ENCODE data around the gene CCDC142. TPM values are rescaled to one million over a fixed set of nuclear protein-coding genes. Genes with fewer than 3 reads are reported as not detected.

The CCDC142 gene
- total and polyA plus RNA-seq, 10 of the 15 experiments (the other 5 are each of a cell fraction or from before 2014, with no cell fraction given), result 0.93 to 16.9 (median 9.0) TPM

DNA sequence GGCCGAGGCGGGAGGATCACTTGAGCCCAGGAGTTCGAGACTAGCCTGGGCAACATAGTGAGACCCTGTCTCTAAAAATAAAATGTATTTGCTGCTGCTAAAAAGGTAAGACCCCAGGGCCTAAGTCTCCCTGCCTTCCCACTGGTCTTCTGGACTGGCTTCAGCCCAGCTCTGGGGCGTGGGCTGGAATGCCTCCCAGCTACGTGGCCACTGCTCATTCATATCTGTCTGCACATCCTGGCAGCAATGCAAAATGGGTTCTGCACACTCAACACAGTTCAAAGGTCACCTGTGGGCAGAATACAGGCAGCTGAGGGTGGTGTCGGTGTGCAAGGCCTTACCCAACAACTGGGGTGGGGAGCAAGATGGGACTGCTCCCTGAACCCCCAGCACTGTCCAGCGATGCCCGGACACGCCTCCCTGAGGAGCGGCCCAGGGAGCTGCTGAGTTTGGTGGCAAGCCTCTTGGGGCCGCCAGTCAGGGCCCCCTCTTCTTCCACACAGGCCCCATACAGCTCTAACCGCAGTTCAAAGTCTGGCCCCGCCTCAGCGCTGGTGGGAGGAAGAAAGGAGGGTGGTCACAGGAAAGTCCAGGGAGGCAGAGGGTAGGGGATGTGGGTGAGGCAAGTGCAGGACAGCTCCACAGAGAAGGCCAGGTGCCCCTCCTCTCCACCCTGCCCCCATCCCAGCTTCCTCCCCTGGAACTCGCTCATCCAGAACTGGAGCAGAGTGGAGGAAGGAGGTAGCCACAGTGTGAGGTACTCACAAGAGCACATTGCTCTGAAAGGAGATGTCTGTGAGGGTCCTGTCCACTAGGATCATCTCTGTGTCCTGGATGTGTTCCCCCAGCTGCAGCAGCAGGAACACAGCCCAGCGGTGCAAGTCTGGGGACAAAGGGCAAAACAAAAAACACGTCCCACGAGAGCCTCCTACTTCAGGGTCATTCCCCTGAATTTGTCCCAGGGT, 53.0 kb downstream of the CCDC142 start:
- BruUV-seq (replicated peaks), result no TSS peak
- intact Hi-C loops (cut with micrococcal nuclease; ENCODE audit: unreplicated experiment), result no loop called here
- RAD21 ChIA-PET (ENCODE audit: unreplicated experiment), result no interaction called here
- no peaks in the 10 kb centered on the region for H4K20me1 ChIP-seq (ENCODE audit: control insufficient read depth, insufficient read depth)
- SMC1A ChIA-PET (ENCODE audit: uncharacterized antibody, unreplicated experiment), result interaction anchor here (1.5 kb wide), 1 partner anchor 95 kb away, joined by 3 read pairs; no protein-coding TSS in a partner anchor
- no peak overlapping the region for H3K27ac ChIP-seq (ENCODE audit: control insufficient read depth, insufficient read depth)
- in situ Hi-C loops (cut with MboI), result no loop called here
- FAIRE-seq (no peak), ATAC-seq (no peak; the same call in 2 of the 3 replicates), DNase-seq (ENCODE audit: low read depth, low spot score) (no peak)
- WGBS (ENCODE audit: insufficient coverage, insufficient replicate concordance, low lambda C conversion rate, missing lambda C conversion rate), result 62% methylated on average over 14 of the region's 18 CpGs
- H3K27me3 ChIP-seq (replicated peaks in 1 of 2; ENCODE audit: control insufficient read depth in 2 of 2, insufficient read depth in 2 of 2, low read length in 1 of 2), result no peaks in the 10 kb centered on the region
- no peak overlapping the region for H2AFZ ChIP-seq (ENCODE audit: control insufficient read depth, low read depth, low read length)
- CTCF ChIA-PET, result interaction anchor here (0.7 kb wide), 1 partner anchor 23 kb away, joined by 3 read pairs; no protein-coding TSS in a partner anchor
- TF ChIP-seq NR2F1 (conservative IDR thresholded peaks at IDR 0.05) (no peak), CEBPB (IDR thresholded peaks at IDR 0.05; ENCODE audit: borderline replicate concordance in 1 of 2, low read depth in 2 of 2, low read length in 2 of 2) (no peak), ETV6 (conservative IDR thresholded peaks at IDR 0.05 in 1 of 2, IDR thresholded peaks at IDR 0.05 in 1 of 2; ENCODE audit: borderline replicate concordance in 1 of 2, low read depth in 1 of 2) (no peak), EGR1 (IDR thresholded peaks at IDR 0.05; ENCODE audit: borderline replicate concordance in 1 of 2, low read depth in 2 of 2, low read length in 2 of 2) (no peak), SMC3 (IDR thresholded peaks at IDR 0.05; ENCODE audit: borderline replicate concordance, low read length) (no peak), POLR2A (IDR thresholded peaks at IDR 0.05; ENCODE audit: low read depth, low read length) (no peak), NFYA (IDR thresholded peaks at IDR 0.05; ENCODE audit: borderline replicate concordance, low read depth, low read length) (no peak)
- TF ChIP-seq, protein P1, sequence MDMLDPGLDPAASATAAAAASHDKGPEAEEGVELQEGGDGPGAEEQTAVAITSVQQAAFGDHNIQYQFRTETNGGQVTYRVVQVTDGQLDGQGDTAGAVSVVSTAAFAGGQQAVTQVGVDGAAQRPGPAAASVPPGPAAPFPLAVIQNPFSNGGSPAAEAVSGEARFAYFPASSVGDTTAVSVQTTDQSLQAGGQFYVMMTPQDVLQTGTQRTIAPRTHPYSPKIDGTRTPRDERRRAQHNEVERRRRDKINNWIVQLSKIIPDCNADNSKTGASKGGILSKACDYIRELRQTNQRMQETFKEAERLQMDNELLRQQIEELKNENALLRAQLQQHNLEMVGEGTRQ (IDR thresholded peaks at IDR 0.05; ENCODE audit: borderline replicate concordance, low read depth, low read length), result no peak
- TF ChIP-seq, protein P2, sequence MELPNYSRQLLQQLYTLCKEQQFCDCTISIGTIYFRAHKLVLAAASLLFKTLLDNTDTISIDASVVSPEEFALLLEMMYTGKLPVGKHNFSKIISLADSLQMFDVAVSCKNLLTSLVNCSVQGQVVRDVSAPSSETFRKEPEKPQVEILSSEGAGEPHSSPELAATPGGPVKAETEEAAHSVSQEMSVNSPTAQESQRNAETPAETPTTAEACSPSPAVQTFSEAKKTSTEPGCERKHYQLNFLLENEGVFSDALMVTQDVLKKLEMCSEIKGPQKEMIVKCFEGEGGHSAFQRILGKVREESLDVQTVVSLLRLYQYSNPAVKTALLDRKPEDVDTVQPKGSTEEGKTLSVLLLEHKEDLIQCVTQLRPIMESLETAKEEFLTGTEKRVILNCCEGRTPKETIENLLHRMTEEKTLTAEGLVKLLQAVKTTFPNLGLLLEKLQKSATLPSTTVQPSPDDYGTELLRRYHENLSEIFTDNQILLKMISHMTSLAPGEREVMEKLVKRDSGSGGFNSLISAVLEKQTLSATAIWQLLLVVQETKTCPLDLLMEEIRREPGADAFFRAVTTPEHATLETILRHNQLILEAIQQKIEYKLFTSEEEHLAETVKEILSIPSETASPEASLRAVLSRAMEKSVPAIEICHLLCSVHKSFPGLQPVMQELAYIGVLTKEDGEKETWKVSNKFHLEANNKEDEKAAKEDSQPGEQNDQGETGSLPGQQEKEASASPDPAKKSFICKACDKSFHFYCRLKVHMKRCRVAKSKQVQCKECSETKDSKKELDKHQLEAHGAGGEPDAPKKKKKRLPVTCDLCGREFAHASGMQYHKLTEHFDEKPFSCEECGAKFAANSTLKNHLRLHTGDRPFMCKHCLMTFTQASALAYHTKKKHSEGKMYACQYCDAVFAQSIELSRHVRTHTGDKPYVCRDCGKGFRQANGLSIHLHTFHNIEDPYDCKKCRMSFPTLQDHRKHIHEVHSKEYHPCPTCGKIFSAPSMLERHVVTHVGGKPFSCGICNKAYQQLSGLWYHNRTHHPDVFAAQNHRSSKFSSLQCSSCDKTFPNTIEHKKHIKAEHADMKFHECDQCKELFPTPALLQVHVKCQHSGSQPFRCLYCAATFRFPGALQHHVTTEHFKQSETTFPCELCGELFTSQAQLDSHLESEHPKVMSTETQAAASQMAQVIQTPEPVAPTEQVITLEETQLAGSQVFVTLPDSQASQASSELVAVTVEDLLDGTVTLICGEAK (IDR thresholded peaks at IDR 0.05; ENCODE audit: borderline replicate concordance), result no peak
- H3K9me3 ChIP-seq (replicated peaks; ENCODE audit: control insufficient read depth, insufficient read depth, low read length), result no peaks in the 10 kb centered on the region
- no peaks in the 10 kb centered on the region for H3K4me1 ChIP-seq (ENCODE audit: control insufficient read depth, insufficient read depth, low read length)
- H3K4me3 ChIP-seq, result no peak overlapping the region
- H3K79me2 ChIP-seq (ENCODE audit: control insufficient read depth, insufficient read depth, low read length), result no peaks in the 10 kb centered on the region
- no peak overlapping the region for H3K9ac ChIP-seq (ENCODE audit: control insufficient read depth, insufficient read depth, low read length)
- POLR2A ChIA-PET, result interaction anchor here (1.1 kb wide), 1 partner anchor 10 kb away, joined by 3 read pairs; no protein-coding TSS in a partner anchor
- H3K36me3 ChIP-seq (ENCODE audit: control insufficient read depth in 2 of 2, insufficient read depth in 2 of 2, low read length in 1 of 2), result peaks cover 0 to 8% of the 10 kb centered on the region in 2 experiments; a peak in 1 of 4 replicates
- H3K4me2 ChIP-seq (ENCODE audit: control insufficient read depth, insufficient read depth), result no peak overlapping the region

Data from GM12878 (cell line).